Stimulated activated CD4-positive, alpha-beta T cell treated with anti-CD3 and anti-CD28 coated beads, Interleukin-1b, Interleukin-23, amount 100 ng/mL, for 48 hours (primary cell): ENCODE results near the gene GOLGA2.

Source experiments
- DNase-seq: peaks from one replicate; pipeline ENCODE4 v3.0.0-alpha.2; 2020

Gene GOLGA2, protein sequence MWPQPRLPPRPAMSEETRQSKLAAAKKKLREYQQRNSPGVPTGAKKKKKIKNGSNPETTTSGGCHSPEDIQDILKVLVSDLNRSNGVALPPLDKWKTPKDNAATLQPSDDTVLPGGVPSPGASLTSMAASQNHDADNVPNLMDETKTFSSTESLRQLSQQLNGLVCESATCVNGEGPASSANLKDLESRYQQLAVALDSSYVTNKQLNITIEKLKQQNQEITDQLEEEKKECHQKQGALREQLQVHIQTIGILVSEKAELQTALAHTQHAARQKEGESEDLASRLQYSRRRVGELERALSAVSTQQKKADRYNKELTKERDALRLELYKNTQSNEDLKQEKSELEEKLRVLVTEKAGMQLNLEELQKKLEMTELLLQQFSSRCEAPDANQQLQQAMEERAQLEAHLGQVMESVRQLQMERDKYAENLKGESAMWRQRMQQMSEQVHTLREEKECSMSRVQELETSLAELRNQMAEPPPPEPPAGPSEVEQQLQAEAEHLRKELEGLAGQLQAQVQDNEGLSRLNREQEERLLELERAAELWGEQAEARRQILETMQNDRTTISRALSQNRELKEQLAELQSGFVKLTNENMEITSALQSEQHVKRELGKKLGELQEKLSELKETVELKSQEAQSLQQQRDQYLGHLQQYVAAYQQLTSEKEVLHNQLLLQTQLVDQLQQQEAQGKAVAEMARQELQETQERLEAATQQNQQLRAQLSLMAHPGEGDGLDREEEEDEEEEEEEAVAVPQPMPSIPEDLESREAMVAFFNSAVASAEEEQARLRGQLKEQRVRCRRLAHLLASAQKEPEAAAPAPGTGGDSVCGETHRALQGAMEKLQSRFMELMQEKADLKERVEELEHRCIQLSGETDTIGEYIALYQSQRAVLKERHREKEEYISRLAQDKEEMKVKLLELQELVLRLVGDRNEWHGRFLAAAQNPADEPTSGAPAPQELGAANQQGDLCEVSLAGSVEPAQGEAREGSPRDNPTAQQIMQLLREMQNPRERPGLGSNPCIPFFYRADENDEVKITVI

DNA sequence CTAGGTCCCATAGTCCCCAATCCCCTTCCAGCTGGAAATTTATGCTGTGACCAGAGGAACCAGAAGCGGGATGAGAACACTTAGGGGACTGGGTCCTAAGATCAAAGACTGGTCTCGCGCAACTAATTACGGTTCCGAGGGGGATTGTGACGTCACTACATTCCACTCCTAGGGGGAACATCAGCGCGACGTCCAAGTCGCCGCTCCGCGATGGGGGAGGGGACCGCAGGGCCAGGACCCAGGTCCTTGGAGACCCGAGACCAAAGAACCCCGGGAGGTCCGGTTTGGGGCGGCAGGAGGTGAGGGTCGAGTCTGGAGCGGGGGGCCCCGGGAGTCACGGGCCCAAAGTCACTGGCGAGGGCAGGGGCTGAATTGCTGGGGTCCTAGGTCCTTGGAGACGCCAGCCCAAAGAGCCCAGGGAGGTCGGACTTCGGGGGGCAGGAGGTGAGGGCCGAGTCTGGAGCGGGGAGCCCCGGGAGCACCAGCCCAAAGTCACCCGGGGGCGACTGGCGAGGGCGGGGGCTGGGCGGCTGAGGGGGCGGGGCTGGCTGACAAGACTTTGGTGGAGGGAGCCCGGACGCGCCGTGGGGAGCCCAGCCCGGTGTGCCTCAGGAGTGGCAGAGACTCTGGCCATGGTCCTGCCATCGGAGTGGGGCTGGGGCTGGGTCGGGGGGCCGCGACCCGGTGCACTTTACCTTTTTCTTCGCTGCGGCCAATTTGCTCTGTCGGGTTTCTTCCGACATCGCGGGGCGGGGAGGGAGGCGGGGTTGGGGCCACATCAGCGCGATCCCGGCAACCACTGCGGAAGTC is at the start of gene GOLGA2:
Gene GOLGA2 (minus strand): TSS at position 810 of the 810 bp plus-strand sequence. CDS start 31 bp downstream, at position 779.
- DNase-seq: no peak

GRCh38 chr9:128324401-128324800 is 48.6 kb upstream of the GOLGA2 start:
- DNase-seq: no peak

DNA sequence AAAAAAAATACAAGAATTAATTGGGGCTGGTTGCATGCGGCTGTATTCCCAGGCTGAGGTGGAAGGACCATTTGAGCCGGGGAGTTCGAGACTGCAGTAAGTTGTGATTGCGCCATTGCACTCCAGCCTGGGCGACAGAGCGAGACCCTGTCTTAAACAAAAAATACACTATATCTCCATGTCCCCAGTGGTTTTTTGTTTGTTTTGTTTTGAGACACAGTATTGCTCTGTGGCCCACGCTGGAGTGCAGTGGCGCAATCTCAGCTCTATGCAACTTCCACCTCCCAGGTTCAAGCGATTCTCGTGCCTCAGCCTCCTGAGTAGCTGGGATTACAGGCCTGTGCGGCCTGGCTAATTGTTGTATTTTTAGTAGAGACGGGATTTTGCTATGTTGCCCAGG is 48.0 kb upstream of the GOLGA2 start:
- DNase-seq: no peak

DNA sequence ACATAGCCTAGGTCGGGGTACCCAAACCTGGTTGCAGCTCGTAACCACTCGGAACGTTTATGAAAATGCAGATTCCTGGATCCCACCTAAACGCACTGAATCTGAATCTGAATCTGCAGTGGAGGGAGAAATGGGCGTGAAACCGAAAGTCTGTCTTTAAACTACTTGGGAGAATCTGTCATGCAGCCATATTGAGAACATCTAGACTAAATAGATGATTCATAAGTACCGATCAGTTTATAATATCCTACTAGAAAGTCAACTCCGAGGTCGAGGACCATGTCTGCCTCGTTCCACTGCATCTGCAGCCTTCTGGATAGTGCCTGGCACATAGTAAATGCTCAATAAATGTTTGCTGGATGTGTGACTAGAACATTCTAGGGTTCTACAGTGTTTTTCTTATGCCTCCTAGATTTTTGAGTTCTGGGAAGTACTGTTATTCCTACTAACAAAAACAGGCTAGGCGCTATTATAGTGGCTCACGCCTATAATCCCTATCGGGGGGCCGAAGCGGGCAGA is 47.5 kb upstream of the GOLGA2 start:
- DNase-seq: no peak

- DNase-seq: peak; percentile 93
These were observed 46.8 kb upstream of the GOLGA2 start, which contains the start of the genes COQ4 and TRUB2 for GRCh38 chr9:128322404-128323211. Gene COQ4 (plus strand): TSS chr9:128322839. CDS start chr9:128322859, 20 bp downstream. Gene TRUB2 (minus strand): TSS chr9:128322447. CDS start chr9:128322408, 39 bp downstream.

GRCh38 chr9:128321879-128322403 is 46.1 kb upstream of the GOLGA2 start:
- DNase-seq: no peak

DNA sequence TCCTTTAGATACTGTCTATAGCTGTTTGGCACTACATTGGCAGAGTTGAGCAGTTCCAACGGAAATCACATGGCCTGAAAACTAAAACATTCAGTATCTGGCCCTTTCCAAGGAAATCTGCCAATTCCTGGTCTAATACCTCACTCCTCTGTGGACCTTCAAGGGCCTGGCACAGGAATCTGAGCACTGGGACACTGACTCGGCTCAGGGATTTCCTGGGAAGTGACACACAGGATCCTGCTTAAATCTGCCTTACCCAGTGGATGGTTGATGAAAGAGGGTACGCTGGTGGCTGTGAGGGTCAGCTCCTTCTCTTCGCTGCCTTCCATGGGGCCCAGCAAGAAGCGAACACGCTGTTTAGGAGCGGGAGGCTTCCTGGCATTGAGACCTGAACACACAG is 45.5 kb upstream of the GOLGA2 start:
- no peak for DNase-seq

DNA sequence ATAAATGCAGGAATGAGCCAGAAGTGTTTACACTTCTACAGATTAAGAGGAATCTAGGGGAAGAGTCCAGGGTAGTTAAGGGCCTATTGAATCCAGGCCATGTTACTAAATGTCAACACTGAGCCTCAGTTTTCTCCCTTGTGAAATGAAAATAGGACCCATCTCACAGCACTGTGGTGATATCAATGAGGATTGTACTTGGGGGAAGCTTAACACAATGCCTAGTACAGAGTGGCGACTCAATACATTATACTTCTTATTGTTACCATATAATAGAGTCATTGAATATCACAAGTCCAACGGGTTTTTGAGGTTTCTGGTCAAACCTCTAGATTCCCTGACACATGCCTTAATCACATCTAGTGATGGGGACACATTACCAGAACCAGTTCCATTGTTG is 41.8 kb upstream of the GOLGA2 start:
- no peak for DNase-seq

DNA sequence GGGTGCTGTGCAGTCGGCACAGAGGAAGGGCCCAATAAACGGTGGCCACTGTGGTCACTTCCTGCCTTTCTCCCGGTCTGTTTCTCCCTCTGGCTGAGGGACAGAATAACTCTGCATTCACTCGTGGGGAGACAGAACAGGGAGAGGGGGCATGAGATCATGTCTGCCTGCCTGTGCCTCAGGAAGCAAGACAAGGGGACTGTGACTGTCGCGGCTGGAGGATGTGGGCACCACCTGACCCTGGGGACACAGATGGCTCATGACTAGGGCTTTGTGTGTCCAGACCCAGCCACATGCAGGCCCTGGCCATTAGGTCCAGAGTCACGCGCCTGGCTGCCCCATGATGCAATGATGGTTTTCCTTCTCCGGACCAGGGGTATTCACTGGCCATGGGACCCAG is 40.6 kb upstream of the GOLGA2 start:
- no peak for DNase-seq

DNA sequence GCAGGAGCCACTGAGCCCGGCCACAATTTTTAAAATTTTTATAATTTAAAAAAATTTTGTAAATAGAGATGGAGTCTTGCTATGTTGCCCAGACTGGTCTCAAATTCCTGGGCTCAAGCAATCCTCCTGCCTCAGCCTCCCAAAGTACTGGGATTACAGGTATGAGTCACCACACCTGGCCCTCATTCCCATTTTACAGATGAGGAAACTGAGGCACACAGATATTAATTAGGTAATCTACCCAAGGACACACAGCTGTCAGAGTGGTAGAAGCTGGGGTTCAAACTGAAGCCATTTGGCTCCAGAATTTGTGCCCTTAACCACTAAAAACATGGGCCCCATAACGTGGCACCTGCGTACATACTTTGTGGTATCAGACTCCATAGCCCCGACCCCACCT is 38.9 kb upstream of the GOLGA2 start:
- DNase-seq: no peak

GRCh38 chr9:128310461-128310860 is 34.7 kb upstream of the GOLGA2 start:
- DNase-seq: no peak

GRCh38 chr9:128309551-128309950 is 33.7 kb upstream of the GOLGA2 start:
- DNase-seq: no peak

DNA sequence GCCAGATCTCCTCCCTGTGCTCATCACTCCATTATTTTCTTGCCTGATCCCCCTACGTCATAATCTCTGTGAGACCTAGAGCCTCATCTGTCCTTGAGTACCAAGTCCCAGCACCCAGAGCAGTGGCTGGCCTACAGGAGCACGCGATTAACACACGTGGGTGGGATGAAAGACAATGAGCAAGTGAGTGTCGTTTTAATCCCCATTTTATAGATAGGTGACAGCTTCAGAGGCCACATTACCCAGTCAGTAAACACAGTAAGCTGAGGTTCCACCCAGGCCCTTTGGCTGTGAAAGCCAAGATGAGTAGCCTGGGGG is 29.1 kb upstream of the GOLGA2 start:
- DNase-seq: no peak

GRCh38 chr9:128304136-128304970 is 28.5 kb upstream of the GOLGA2 start:
- no peak for DNase-seq

DNA sequence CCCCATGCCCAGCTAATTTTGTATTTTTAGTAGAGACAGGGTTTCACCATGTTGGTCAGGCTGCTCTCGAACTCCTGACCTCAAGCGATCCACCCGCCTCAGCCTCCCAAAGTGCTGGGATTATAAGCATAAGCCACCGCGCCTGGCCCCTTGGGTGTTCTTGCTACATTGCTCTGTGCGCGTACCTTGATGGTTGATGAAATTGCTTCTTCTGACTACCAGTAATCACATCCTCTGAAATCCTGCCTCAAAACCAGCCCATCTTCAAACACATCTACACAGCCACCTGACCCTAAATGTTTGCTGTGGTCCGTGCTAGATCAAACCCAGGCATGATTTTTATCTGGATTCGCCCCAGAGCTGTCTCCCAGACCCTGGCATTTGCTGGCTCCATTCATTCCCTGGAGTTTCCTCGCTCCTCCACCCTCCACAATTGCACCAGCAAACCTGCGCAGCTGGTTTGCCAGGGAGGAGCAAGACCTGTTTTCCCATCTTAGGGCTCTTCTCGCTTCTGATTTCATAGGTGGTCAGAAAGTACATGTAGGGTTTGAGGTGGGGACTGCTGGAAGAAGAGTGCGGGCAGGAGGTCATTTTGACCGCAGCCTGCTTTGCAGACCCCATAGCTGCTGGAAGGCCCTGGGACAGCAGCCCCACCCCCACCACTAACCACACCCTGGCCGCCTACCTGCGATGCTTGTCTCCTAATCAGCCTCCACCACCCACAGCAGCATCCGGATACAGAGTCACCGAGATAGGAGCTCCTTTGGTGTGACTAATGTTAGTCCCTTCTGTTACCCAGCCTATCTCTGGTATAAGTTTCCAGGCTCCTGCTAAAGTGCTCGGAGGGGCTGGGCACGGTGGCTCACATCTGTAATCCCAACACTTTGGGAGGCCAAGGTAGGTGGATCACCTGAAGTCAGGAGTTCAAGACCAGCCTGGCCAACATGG is 23.0 kb upstream of the GOLGA2 start:
- no peak for DNase-seq

GRCh38 chr9:128297221-128297773 is 21.5 kb upstream of the GOLGA2 start:
- no peak for DNase-seq

DNA sequence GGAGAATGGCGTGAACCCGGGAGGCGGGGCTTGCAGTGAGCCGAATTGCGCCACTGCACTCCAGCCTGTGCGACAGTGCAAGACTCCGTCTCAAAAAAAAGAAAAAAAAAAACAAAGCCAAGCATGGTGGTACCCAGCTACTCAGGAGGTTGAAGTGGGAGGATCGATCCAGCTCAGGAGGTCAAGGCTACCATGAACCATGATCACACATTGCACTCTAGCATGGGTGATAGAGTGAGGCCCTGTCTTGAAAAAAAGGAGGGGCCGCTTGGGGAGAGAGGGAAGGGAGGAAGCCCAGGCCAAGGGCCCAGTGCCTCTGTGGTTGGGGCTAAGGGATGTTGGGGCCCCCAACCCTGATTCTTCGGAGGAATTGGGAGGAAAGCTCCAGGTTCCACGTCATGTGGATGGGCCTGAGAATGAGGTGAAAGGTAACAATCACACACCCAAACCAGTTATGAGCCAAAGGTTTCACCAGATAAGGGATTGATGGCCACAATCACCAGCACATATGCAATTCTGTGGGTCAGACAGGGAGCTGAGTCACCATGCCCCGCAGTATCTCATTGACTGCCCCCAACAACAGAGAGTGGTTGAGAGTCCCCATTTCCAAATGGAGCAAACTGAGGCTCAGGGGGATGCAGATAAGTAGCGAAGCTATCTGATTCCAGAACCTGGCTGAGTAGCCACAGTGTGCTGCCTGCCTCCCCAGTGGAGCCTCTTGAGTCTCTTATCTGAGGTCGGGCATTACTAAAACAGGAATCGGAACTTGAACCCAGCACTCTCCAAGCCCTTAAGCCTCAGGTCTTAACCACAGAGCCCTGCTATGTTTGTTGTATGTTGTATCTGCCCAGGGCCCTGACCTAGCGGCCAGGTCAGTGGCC is 20.8 kb upstream of the GOLGA2 start:
- no peak for DNase-seq

- DNase-seq: no peak
These were observed 18.3 kb upstream of the GOLGA2 start for GRCh38 chr9:128294142-128294541.
